Astrocyte (in vitro differentiated cells and primary cell): ENCODE results near the gene DHRS9. TPM values are rescaled to one million over a fixed set of nuclear protein-coding genes. Genes with fewer than 3 reads are reported as not detected.

Experiments
- DNase-seq: peaks from one replicate; pipeline ENCODE4 v3.0.0-alpha.2; 2010; ENCODE audit warnings: low read depth
- FAIRE-seq: peaks from 2 replicates; lab custom pipeline; 2011; peaks lifted over from hg19 to GRCh38; lab: Jason Lieb, UNC
- H2AFZ ChIP-seq: 2 replicates; pipeline ENCODE4 v1.6.0; 2012; ENCODE audit warnings: low read depth, low read length, inconsistent platforms
- H3K27ac ChIP-seq: 2 replicates; pipeline ENCODE4 v1.5.1; 2011; ENCODE audit warnings: low read depth, low read length, inconsistent platforms
- H3K27me3 ChIP-seq: 2 replicates; pipeline ENCODE4 v1.6.0; 2011; ENCODE audit warnings: low read length, inconsistent platforms; ENCODE audit not compliant: insufficient read depth
- H3K36me3 ChIP-seq: 2 replicates; pipeline ENCODE4 v1.5.1; 2011; ENCODE audit warnings: low read length, inconsistent platforms; ENCODE audit not compliant: insufficient read depth
- H3K4me1 ChIP-seq: 2 replicates; pipeline ENCODE4 v1.5.1; 2011; ENCODE audit warnings: low read length, inconsistent platforms; ENCODE audit not compliant: insufficient read depth
- H3K4me2 ChIP-seq: 2 replicates; pipeline ENCODE4 v1.6.0; 2012; ENCODE audit warnings: low read length, inconsistent platforms
- H3K4me3 ChIP-seq: 2 replicates; pipeline ENCODE4 v1.5.1; 2011; ENCODE audit warnings: low read depth, mild to moderate bottlenecking, low read length, inconsistent platforms; ENCODE audit not compliant: insufficient read depth
- H3K79me2 ChIP-seq: 2 replicates; pipeline ENCODE4 v1.6.0; 2012; ENCODE audit warnings: mild to moderate bottlenecking, low read length, inconsistent platforms; ENCODE audit not compliant: insufficient read depth
- H3K9ac ChIP-seq: 2 replicates; pipeline ENCODE4 v1.6.0; 2012; ENCODE audit warnings: mild to moderate bottlenecking, low read length, inconsistent platforms
- H3K9me3 ChIP-seq: 2 replicates; pipeline ENCODE4 v1.5.1; 2012; ENCODE audit warnings: low read depth, mild to moderate bottlenecking, low read length, inconsistent platforms; ENCODE audit not compliant: insufficient read depth
- H4K20me1 ChIP-seq: 2 replicates; pipeline ENCODE4 v1.6.0; 2012; ENCODE audit warnings: low read length, inconsistent platforms; ENCODE audit not compliant: insufficient read depth
- H3K27ac Mint-ChIP-seq: one replicate; pipeline ENCODE4 v1.8.0; 2021; ENCODE audit warnings: mild to moderate bottlenecking, mixed read lengths; ENCODE audit not compliant: unreplicated experiment
- H3K27me3 Mint-ChIP-seq: one replicate; pipeline ENCODE4 v1.8.0; 2021; ENCODE audit warnings: low read depth, mixed read lengths; ENCODE audit not compliant: unreplicated experiment
- H3K36me3 Mint-ChIP-seq: one replicate; pipeline ENCODE4 v1.8.0; 2021; ENCODE audit warnings: low read depth, mixed read lengths; ENCODE audit not compliant: unreplicated experiment
- H3K4me1 Mint-ChIP-seq: one replicate; pipeline ENCODE4 v1.8.0; 2021; ENCODE audit warnings: low read depth, mixed read lengths; ENCODE audit not compliant: unreplicated experiment
- H3K4me3 Mint-ChIP-seq: one replicate; pipeline ENCODE4 v1.8.0; 2021; ENCODE audit warnings: mild to moderate bottlenecking, moderate library complexity, mixed read lengths; ENCODE audit not compliant: unreplicated experiment
- H3K9me3 Mint-ChIP-seq: one replicate; pipeline ENCODE4 v1.8.0; 2021; ENCODE audit warnings: mild to moderate bottlenecking, mixed read lengths; ENCODE audit not compliant: unreplicated experiment
- EZH2 ChIP-seq: IDR thresholded peaks from 2 replicates; pipeline ENCODE4 v1.6.1; 2012; ENCODE audit warnings: mild to moderate bottlenecking, low read length, inconsistent platforms; ENCODE audit not compliant: insufficient read depth
- total RNA-seq: library from RNA; stranded (reverse); gene quantifications from 2 replicates; pipeline ENCODE4 v1.2.1, GENCODE V29; 2021
- TF ChIP-seq, protein P1 (sequence below): IDR thresholded peaks from 2 replicates; pipeline ENCODE4 v1.5.1; 2011; ENCODE audit warnings: low read depth, mild to moderate bottlenecking, inconsistent platforms, low read length, moderate library complexity; ENCODE audit not compliant: insufficient read depth

DHRS9 gene
- total RNA-seq, 1 donor from 2014 or later: not detected

DNA sequence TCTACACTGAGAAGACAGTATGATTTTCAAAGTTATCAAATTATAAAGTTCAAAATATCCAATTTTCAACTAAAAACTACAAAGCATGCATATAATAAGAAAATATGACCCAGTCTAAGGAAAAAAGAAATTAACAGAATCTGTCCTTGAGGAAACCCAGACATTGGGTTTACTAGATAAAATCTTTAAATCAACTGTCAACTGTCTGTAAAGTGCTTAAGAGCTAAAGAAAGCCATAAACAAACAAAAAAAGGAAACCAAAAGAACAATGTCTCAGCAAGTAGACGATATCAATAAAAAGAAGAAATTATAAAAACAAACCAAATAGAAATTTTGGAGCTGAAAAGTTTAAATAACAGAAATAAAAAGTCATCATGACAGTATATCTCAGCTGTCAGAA lies 27.8 kb upstream of the DHRS9 start:
- TF ChIP-seq, protein P1, sequence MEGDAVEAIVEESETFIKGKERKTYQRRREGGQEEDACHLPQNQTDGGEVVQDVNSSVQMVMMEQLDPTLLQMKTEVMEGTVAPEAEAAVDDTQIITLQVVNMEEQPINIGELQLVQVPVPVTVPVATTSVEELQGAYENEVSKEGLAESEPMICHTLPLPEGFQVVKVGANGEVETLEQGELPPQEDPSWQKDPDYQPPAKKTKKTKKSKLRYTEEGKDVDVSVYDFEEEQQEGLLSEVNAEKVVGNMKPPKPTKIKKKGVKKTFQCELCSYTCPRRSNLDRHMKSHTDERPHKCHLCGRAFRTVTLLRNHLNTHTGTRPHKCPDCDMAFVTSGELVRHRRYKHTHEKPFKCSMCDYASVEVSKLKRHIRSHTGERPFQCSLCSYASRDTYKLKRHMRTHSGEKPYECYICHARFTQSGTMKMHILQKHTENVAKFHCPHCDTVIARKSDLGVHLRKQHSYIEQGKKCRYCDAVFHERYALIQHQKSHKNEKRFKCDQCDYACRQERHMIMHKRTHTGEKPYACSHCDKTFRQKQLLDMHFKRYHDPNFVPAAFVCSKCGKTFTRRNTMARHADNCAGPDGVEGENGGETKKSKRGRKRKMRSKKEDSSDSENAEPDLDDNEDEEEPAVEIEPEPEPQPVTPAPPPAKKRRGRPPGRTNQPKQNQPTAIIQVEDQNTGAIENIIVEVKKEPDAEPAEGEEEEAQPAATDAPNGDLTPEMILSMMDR: no peak
- no peak for TF ChIP-seq EZH2
- FAIRE-seq (no peak), DNase-seq (no peak)
- Histone ChIP-seq H3K79me2 (no peaks in the 10 kb centered on the region), H3K4me3 (no peak overlapping the region), H3K9me3 (no peaks in the 10 kb centered on the region), H3K9ac (no peak overlapping the region), H4K20me1 (no peaks in the 10 kb centered on the region), H3K27me3 (no peaks in the 10 kb centered on the region), H3K4me2 (no peak overlapping the region), H2AFZ (no peak overlapping the region), H3K36me3 (no peaks in the 10 kb centered on the region), H3K27ac (no peak overlapping the region), H3K4me1 (no peaks in the 10 kb centered on the region)
- Mint-ChIP-seq H3K9me3 (peaks cover 13% of the 10 kb centered on the region), H3K4me1 (peaks cover 5% of the 10 kb centered on the region), H3K4me3 (no peak overlapping the region), H3K36me3 (peaks cover 2% of the 10 kb centered on the region), H3K27ac (no peak overlapping the region), H3K27me3 (no peaks in the 10 kb centered on the region)

DNA sequence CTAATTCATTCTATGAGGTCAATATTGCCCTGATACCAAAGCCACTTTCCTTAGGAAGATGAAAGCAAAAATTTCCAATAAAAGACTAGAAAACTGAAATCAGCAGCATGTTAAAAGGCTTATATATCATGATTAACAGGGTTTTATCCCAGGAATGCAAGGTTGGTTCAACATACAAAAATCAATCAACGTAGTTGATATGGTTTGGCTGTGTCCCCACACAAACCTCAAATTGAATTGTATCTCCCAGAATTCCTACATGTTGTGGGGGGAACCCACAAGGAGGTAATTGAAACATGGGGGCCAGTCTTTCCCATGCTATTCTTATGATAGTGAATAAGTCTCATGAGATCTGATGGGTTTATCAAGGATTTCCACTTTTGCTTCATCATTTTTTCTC lies 26.5 kb upstream of the DHRS9 start:
- H3K4me1 Mint-ChIP-seq: peaks cover 5% of the 10 kb centered on the region
- no peak for TF ChIP-seq EZH2
- TF ChIP-seq, protein P1: no peak
- no peak overlapping the region for H3K27ac Mint-ChIP-seq
- H2AFZ ChIP-seq: no peak overlapping the region
- no peak overlapping the region for H3K4me2 ChIP-seq
- no peak overlapping the region for H3K4me3 ChIP-seq
- DNase-seq (no peak), FAIRE-seq (no peak)
- no peaks in the 10 kb centered on the region for H3K9me3 ChIP-seq
- H3K9ac ChIP-seq: no peak overlapping the region
- no peak overlapping the region for H3K27ac ChIP-seq
- no peaks in the 10 kb centered on the region for H3K27me3 ChIP-seq
- no peaks in the 10 kb centered on the region for H3K79me2 ChIP-seq
- no peaks in the 10 kb centered on the region for H3K27me3 Mint-ChIP-seq
- H3K36me3 Mint-ChIP-seq: peaks cover 2% of the 10 kb centered on the region
- no peaks in the 10 kb centered on the region for H3K4me1 ChIP-seq
- no peaks in the 10 kb centered on the region for H3K36me3 ChIP-seq
- no peak overlapping the region for H3K4me3 Mint-ChIP-seq
- no peaks in the 10 kb centered on the region for H4K20me1 ChIP-seq
- peaks cover 13% of the 10 kb centered on the region for H3K9me3 Mint-ChIP-seq

DNA sequence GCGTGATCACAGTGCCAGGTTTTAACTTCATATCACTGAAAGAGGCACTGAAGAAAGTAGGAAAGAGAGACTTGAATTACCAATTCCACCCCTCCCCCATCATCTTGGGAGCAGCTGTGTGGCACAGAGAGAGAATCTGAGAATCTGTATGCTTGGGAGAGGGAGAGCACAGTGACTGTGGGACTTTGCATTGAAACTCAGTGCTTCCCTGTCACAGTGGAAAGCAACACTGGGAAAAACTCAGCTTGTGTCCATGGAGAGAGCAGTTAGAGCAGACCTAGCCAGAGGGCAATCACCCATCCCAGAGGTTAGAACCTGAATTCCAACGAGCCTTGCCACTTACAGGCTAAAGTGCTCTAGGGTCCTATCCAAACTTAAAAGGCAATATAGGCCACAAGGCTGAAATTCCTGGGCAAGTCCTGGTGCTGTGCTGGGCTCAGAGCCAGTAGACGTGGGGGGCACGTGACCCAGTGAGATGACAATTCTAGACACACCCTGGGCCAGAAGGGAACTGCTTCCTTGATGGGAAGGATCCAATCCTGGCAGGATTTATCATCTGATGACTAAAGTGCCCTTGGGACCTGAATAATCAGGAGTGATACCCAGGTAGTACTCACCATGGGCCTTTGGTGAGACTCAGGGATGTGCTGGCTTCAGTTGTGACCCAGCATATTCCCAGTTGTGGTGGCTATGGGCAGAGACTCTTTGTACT lies 22.8 kb upstream of the DHRS9 start:
- no peaks in the 10 kb centered on the region for H3K79me2 ChIP-seq
- no peaks in the 10 kb centered on the region for H3K27me3 ChIP-seq
- H3K36me3 ChIP-seq: no peaks in the 10 kb centered on the region
- no peaks in the 10 kb centered on the region for H4K20me1 ChIP-seq
- no peak overlapping the region for H2AFZ ChIP-seq
- no peak overlapping the region for H3K4me3 ChIP-seq
- no peaks in the 10 kb centered on the region for H3K4me1 ChIP-seq
- Mint-ChIP-seq H3K9me3 (peaks cover 13% of the 10 kb centered on the region), H3K36me3 (peaks cover 2% of the 10 kb centered on the region), H3K27me3 (no peaks in the 10 kb centered on the region), H3K27ac (no peak overlapping the region), H3K4me3 (no peak overlapping the region), H3K4me1 (no peaks in the 10 kb centered on the region)
- H3K9ac ChIP-seq: no peak overlapping the region
- TF ChIP-seq, protein P1: no peak
- no peak for TF ChIP-seq EZH2
- DNase-seq (no peak), FAIRE-seq (no peak)
- H3K27ac ChIP-seq: no peak overlapping the region
- H3K4me2 ChIP-seq: no peak overlapping the region
- H3K9me3 ChIP-seq: no peaks in the 10 kb centered on the region
